T follicular helper cell (primary cell): Measurements from ENCODE around the gene SERTAD2.

Source experiments
- DNase-seq: peaks from one replicate; pipeline ENCODE4 v3.0.0-alpha.2; 2020; ENCODE audit warnings: low read depth

The SERTAD2 gene

DNA sequence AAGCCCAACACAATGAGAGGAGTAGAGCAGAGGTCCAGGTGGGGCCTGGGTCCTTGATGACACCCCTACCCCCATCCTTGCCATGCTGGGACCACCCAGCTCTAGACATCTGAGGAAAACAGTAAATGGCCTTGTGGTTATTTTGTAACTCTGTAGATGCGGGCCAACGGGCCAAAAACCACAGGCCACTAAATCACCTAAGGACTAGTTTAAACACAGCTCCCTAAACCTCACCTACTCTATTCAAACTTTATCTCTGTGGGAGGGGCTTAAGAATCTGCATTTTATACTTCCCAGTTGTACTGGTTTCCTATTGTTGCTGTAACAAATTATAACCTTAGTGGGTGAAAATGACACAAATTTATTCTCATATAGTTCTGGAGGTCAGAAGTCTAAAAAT, 19.0 kb upstream of the SERTAD2 start:
- no peak for DNase-seq

DNA sequence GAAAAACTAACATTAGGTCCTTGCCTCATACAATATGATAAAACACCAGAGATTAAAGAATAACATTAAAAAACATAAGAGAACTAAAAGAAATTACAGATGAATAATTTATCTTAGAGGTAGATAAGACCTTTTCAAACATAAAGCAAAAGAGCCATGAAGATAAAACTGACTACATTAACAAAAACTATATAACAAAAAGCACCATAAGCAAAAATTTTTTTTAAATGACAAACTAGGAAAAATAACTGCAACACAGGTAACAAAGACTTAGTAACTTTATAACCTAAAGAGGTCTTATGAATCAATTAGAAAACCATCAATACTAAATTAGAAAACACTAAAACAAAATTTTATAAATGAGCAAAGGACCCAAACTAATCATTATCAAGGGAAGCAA, 16.3 kb upstream of the SERTAD2 start:
- DNase-seq = no peak

DNA sequence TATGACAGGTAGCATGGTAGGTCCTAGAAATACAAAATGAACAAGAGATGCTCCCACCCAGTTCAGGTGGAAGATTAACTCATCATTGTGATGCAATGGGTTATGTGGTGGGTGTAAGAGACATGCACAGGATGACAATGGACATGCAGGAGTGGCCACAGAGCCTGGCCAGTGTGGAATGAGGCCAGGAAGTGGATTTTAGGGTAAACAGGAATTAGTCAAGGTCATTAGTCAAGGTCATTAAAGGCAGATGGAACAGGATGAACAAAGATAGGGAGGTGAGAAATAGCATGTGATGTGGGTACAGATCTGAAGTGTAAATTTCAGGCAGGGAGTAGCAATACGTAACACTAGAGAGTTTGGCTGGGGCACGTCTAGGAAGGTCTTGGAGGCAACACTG, 15.6 kb upstream of the SERTAD2 start:
- no peak for DNase-seq

DNA sequence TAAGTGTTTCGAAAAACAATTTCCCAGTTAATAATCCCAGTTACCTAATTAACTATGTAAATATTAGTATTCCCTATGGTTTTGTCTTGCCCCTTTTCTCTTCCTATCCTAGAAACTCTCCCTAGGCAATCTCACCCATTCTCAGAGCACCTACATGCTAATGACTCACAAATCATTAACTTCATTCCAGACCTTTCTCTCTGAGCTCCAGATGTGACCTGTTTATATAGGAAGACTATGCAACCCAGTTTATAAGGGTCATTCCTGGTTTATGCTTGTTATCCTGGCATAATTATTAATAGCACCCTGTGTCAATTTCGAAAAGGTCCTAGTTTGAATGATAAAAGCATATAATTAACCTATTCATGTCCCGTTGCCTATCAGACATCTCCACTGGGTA, 14.8 kb upstream of the SERTAD2 start:
- no peak for DNase-seq

DNA sequence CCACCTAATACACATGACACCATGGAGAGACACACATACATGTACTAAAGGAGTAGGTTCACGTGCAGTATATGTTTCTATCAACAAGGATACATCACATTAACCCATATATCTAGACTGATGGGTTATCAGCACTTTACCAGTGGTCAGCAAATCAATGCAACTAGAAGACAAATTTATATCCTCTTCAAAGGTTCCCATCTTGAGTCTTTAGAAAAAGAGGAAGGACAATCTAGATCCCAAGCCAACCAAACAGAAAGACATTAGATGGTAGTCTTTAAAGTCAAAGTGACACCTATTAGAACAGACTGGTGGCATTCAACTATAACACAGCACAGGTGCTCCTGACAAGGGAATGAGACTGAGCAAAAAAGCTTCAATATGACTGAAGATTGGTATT, 13.8 kb upstream of the SERTAD2 start:
- DNase-seq = no peak

DNA sequence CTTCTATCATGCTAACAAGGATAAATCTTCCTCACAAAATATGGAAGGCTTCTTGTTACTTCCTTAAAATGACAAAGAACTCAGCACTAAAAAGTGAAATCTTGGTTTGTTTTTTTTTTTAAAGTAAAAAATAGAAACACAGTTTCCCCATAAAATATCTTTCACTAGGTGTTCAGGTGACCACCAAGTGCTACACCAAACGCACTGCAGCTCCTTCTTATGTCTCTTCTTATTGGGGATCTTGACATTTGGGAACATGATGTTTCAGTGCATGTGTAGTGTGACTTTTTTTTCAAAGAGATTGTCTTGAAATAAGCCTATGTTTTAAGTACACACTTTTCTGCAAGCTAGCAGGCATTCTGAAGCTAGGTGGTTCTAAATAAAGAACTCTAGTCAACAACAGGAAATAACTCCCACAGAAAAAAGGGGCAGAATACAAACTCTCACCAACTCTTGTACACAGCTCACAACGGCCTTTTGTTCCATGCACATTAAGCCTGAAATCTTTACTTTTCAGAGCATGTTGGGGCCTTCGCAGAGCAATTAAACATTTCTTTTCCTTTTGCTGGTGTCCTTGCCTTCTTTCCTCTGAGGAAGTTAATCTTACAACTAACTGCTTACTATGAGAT, 13.2 kb upstream of the SERTAD2 start:
- DNase-seq = no peak

DNA sequence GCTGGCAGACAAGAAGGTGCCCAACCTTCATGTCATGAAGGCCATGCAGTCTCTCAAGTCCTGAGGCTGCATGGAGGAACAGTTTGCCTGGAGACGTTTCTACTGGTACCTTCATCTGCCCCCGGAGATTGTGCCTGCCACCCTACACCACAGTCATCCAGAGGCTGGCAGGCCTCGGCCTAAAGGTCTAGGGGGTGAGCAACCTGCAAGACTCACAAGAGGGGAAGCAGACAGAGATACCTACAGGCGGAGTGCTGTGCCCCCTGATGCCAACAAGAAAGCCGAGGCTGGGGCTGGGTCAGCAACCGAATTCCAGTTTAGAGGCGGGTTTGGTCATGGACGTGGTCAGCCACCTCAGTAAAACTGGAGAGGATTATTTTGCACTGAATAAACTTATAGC, 12.0 kb upstream of the SERTAD2 start:
- DNase-seq = no peak

DNA sequence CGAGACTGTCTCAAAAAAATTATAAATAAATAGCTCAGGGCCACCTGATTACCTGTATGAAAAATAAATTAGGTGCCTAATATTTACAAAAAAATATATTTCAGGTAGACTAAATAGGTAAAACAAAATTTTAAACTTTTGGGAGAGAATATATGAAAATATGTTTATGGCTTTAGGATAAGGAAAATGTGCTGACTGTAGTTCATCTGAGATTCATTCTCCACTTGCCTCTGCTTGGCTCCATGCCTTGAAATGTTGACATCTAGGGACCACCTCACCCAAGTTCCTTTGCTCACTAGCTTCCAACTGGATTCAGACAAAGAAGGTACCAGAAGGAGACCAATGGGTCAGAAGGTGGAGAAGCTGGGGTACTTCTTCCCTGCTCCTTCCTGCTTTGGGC, 9.7 kb upstream of the SERTAD2 start:
- no peak for DNase-seq

DNA sequence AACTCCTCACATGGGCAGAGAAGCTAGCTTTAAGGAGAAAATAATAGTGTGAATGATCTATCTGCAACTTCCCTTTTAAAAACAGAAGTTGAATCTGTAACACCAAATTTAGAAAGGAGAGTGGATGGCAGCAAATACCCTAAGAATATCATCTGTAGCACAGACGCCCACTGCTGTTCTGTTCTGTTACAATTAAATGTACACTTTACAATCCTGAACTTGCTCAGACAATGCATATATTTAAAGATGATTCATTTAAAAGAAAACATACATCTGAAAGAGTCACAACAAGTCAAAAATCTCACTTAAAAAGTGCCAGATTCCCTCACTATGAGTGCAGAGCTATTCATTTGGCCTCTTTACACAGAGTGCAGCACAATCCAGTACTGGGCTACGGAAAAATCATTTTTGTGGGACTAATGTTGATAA, 8.0 kb upstream of the SERTAD2 start:
- DNase-seq = no peak

DNA sequence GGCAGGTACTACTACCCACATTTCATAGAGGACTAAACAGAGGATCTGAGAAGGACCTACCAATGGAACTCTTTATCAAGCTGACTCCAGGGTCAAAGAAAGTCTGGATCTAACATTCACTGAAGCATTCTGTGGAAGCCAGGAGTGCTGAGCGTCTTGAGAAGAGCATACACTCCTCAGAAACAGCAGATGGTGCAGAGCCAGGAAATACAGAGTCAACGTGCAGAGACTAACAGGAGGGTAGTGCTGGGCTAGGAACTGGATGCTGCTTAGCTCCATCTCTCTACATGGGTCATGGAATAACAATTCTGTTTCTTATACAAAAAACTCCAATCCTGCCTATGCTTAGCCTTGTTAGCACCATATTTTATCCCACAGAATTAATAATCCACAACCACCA, 5.5 kb upstream of the SERTAD2 start:
- DNase-seq = no peak

DNA sequence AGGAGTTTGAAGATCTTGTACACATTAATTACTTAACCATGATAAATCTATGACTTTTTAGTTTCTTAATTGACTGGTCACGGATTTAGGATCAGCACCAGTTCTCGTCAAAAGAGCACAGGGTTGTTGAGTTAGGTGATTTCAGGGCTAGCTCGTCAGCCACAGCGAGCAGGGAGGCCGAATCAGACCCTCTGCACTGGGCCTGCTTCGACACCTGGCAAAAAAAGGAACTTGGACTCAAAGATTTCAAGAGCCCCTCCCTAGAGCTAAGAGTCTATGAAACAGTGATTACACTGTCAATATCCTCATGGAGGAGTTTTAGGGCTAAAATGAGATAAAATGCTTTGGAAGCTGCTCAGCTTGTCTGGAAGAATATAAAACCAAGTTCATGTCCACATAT, 4.6 kb upstream of the SERTAD2 start:
- no peak for DNase-seq

DNA sequence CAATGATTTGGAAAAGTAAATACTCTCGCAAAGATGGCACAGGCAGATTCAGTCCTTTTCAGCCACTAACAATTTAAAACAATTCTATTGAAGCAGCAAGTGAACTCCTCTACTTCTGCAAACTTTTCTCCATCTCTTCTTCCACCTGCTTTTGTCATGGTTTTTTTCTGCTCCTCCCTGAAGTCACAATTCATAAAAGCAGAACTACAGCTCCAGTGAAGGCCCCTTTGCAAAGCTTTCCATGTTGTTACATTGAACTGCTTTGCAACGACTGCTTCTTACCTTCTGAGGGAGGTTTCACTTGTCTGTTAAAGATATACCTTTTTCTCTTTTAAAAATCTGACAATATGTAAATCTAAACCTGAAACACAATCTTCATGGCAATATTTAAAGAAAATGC, 3.7 kb upstream of the SERTAD2 start:
- DNase-seq = no peak

DNA sequence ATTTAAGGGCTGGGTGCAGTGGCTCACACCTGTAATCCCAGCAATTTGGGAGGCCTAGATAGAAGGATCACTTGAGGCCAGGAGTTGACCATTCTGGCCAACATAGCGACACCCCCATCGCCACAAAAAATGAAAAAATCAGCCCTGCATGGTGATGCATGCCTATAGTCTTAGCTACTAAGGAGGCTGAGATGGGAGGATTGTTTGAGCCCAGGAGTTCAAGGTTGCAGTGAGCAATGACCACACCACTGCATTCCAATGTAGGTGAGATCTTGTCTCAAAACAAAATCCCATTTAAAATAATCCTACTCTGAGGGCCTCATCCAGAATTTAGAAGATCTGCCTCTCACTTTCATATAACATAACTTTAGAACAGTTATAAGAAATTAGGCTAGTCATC, 2.7 kb upstream of the SERTAD2 start:
- no peak for DNase-seq

DNA sequence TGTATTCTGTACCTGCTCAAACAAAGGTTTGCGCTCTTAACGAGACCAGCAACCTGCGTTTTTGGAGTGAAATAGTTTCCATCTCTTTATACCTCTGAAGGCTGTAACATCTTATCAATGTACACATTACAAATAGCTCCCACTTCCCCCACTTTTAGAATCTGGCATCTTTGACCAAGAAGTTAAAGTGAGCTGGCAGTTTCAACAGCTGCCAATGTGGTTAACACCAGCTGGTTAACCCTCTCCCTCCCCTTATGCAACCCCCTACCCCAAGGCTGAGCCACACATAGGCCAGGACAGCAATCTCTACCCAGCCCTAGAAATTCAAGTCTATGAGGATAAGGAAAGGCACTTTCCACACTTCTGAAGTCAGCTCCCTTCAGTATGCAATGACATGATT, 2.2 kb upstream of the SERTAD2 start:
- DNase-seq = no peak

DNA sequence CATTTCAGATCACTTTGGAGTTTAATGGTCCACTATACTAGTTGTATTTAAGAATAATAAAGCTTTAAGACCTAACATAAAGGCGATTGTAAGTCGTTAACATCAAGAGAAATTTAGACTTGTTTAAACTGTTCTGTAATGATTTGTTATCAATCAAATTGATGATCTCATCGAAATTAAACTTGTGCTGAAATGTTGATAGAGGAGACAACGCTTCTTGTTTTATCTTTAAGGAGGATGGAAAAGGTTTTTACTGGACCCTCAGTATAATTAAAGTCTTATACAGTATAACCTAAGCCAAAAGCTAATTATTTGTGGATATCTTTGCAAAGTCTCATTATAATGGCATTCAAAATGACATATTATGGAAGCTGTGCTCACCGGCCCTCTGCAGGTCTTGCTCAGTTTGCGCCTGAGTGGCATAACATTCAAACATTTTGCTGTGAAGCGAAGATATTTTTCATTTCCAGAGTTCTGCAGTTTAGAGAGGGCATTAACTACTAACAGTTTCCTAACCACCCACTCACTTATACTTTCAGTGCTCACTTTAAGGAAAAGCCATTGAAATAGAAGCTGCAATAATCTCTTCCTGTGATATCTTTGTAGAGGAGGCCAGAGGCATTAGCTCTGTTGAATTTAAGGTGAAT, 1.4 kb upstream of the SERTAD2 start:
- no peak for DNase-seq

DNA sequence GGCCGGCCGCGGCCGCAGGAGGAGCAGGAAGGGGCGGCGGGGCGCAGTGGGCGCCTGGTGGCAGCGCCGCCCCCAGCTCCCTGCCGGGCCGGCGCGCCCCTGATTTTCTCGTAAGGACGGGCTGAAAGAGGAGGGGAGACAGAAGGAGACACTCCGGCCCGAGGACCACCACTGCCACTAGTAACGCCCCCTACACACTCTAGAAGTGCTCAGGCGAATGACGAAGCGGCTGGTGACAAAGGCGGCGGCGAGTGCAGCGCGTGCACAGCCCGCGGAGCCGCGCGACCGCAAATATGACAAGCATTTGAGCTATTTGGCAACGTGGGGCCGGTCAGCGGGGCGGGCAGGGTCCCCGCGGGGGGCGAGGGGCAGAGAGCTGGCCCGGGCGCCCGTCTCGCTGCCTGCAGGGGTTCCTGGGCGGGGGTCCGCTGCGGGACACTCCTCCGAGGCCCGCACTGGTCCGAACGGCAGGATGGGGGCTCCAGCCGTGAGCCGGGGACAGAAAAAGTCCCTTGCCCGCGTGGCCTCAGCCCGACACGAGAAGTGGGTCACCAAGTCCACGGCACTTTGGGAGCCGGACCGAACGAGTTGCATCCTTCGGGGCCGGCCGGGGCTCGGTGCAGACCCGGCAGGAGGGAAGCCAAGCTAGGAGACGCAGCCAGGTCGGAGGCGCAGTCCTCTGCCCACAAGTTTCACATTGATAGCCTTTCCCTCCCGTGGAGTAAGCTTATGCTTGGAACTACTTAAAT, 524 bp upstream of the SERTAD2 start:
- DNase-seq = peak; percentile 46

DNA sequence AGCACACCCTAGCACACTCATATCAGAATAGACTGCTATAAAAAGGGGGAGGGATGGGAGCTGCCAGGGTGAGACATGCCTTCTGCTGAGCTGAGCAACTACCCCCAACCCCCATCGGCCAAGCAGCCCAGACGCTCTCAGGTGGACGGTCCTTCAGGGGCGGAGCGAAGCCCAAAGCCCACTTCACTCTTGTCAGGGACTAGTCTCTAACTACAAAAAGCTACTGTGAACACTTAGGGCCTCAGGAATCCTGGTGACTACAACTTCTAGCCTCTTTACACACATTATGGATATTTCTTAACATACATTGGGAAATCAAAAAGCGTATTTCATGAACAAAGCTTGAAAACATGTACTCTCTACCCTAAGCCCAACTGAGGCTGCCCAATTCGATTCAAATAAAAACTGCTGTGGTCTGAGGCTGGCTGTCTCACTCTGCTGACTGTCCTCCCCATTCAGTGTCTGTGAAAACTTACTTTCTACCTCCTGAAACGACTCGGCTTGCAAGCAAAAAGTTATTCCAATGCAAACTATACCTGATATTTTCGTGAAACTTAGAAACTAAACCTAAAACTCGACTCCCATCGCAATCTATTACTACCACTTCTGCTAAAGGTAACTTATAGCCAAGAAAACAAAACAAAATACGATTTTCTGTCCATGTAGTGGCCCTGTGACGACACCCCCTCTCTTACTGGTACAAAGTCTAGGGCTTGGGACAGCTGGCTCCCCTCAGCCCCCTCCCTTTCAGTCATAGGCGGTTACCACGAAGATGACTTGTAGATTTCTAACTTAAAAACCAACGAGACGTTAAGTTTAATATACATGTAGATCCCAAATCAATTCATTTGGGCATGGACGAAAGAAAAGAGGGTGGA, 1.2 kb downstream of the SERTAD2 start:
- no peak for DNase-seq

DNA sequence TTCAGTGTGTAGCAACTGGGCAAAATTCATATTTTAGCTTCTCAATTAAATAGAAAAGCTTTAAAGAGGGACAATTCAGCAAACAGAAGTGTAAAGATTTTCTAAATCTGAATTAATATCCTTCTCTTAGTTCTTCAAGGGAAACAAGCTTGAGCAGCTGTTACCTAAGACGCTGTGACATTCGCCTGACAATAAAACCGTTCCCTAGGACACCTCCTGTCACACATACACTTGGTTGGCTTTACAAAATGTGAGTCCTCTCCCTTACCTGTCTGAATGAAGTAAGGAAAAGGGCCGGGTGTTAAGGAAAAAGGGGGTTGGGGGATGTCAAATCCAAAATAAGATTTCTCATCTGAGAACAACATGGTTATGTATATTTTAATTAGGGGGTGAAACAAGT, 2.1 kb downstream of the SERTAD2 start:
- no peak for DNase-seq

DNA sequence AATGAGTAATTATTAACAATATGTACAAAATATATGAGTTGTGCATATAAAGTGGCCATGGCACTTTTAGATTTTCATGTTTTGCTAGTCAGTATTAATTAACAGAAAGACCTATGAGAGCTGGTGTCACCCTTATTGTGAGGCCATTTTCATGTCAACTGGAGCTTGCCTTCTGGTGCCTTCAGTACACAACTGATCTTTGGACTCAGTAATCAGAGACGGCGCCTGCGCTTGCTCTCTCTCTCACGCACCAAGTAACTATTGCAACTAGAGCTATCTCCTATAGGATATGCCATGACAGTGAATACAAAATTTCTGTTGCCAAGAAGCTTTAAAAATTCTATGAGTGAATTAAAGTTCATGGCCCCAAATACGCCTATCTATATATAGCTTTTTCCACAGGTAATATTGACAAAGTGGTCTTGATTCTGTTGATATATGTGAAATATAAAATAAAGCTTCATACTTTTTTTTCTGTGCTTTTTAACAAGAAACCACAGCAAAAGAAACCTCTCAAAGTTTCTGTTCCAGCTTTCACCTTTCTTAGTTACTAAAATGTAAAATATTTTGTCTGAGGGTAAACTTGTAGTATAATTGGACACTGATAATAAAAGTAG, 2.9 kb downstream of the SERTAD2 start:
- DNase-seq = no peak

DNA sequence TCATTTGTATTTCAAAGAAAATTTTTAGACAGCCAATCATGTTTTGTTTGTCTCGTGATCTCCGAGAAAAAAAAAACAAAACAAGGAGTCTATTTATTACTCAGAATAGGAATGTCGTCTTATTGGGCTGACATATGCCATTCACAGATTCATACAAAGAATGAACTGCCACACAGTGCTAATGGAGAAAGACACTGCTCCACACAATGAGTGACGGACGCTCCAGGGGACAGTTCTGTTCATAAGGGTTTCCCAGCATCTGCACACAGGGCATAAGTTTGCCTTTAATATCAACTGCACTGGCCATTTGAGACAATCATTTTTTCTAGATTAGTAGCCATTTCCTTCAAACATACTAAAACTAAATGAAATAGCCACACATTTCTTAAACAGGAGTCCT, 3.4 kb downstream of the SERTAD2 start:
- no peak for DNase-seq

DNA sequence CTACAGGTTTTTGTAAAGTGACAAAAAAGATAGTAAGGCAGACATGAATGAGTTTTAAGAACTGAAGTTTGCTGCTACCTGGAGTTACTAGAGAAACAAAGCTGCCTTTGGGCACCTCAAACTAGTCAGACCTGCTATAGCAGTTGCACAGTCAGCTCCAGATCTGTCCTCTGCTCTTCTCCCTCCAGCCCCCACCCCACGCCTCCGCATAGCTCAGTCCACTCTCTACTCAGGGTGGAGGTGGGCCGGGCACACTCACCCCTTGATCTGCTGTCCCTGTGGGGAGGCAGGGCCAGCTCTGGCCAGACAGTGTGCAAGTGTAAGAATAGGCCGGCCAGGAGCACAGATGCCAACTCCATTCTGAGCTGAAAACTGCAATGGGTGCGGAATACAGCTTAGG, 4.1 kb downstream of the SERTAD2 start:
- DNase-seq = no peak

DNA sequence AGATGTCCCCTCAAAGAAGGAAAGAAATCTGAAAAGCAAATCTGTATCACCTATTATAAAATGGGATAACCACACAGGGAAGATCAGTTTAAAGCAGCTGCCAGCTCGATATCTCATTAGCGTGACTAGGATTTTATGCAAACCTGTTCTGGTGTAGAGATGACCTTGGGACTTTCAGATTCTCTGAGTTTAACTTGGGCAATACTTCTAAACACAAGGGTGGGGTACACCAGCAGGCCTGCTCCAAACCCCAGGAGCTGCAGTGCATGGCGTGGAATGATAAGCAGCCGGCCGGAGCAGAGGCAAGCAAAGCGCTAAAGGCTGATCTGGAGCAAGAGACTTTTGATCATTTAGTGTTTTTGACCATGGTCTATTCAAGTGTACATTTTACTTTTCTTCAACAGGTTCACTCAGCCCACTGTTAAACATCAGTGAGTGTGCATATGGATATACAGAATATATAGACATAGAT, 4.7 kb downstream of the SERTAD2 start:
- no peak for DNase-seq
